K562 (cell line): ENCODE data around the gene CD300LD. TPM values are rescaled to one million over a fixed set of nuclear protein-coding genes. Genes with fewer than 3 reads are reported as not detected.

Source experiments
- BRF1 ChIP-seq: IDR thresholded peaks from 3 replicates; pipeline ENCODE4 v1.6.1; 2011; ENCODE audit warnings: borderline replicate concordance, mild to moderate bottlenecking; ENCODE audit not compliant: insufficient read length; ENCODE audit errors: extremely low read depth
- HINFP ChIP-seq: fragments of 450-650 bp; conservative IDR thresholded peaks from 2 replicates; pipeline ENCODE4 v1.6.1; 2016; ENCODE audit warnings: missing genetic modification characterization, low read depth, mild to moderate bottlenecking, control low read depth, missing compliant biosample characterization
- MLLT1 ChIP-seq, 2 experiments: fragments of 450-650 bp; IDR thresholded peaks; 2 replicates each; pipeline ENCODE4 v1.6.1; 2016
- TSC22D4 ChIP-seq: fragments of 450-650 bp; IDR thresholded peaks from 2 replicates; pipeline ENCODE4 v1.6.1; 2016; ENCODE audit warnings: missing genetic modification characterization, missing biosample characterization, control low read depth
- ZBTB11 ChIP-seq, 3 experiments: fragments of 200-800 bp in 1 of 3; fragments of 250-450 bp in 1 of 3; fragments of 450-650 bp in 1 of 3; sonication (Bioruptor Pico) in 1 of 3; sonication (Bioruptor generic) in 1 of 3; formaldehyde crosslinking in 1 of 3; IDR thresholded peaks; 2 replicates each; pipeline versions ENCODE4 v1.6.1 to v1.8.0; 2016 to 2022; ENCODE audit warnings: mild to moderate bottlenecking in 2 of 3, missing genetic modification characterization in 2 of 3, missing compliant biosample characterization in 1 of 3, moderate library complexity in 1 of 3
- ZNF696 ChIP-seq: fragments of 250-450 bp; sonication (Bioruptor Pico); conservative IDR thresholded peaks from 2 replicates; pipeline ENCODE4 v1.4.0; 2020; ENCODE audit warnings: mild to moderate bottlenecking, moderate library complexity
- polyA plus RNA-seq, 8 experiments: library from polyadenylated mRNA; depleted of rRNA in 4 of 8; stranded (reverse) in 5 of 8; unstranded in 3 of 8; fragments of >200 nt; fragmentation: Nextera tagmentation in 2 of 8; fragmentation: Illumina TruSeq in 1 of 8; extraction: Ambion mirVana in 2 of 8; extraction: Trizol in 1 of 8; gene quantifications; 2 replicates each; pipeline versions ENCODE4 v1.2.1 to v1.2.3, GENCODE V29; 2011 to 2014; ENCODE audit warnings: inconsistent platforms in 1 of 8, missing spikeins in 1 of 8
- total RNA-seq, 7 experiments: library from RNA; depleted of rRNA in 6 of 7; stranded (reverse); fragments of >200 nt in 6 of 7; fragmentation: Illumina TruSeq in 2 of 7; extraction: Trizol in 2 of 7; gene quantifications; 2 replicates each; pipeline versions ENCODE4 v1.2.1 to v1.2.3, GENCODE V29; 2011 to 2021; ENCODE audit warnings: low replicate concordance in 1 of 7

CD300LD gene
- total and polyA plus RNA-seq, 9 of the 15 experiments (the other 6 are each of a cell fraction or from before 2014, with no cell fraction given) = not detected

GRCh38 chr17:74567397-74567796, 24.7 kb downstream of the CD300LD start, which contains the start of gene CD300H (continued):
- no peak for TF ChIP-seq HINFP (tag)
- TF ChIP-seq TSC22D4 = no peak
- no peak for TF ChIP-seq BRF1
- TF ChIP-seq ZBTB11 (CRISPR knock-in tag; IDR thresholded peaks at IDR 0.05) = no peak
- no peak for TF ChIP-seq ZNF696 (CRISPR knock-in tag)
- no peak for TF ChIP-seq MLLT1 (IDR thresholded peaks at IDR 0.05)
- TF ChIP-seq, all 486 proteins: peak for 0
